Liver (tissue), 9 donors: ENCODE measurements around the gene CTRB1. TPM values are rescaled to one million over a fixed set of nuclear protein-coding genes. Genes with fewer than 3 reads are reported as not detected.

Experiments
- DNase-seq: peaks from one replicate; pipeline ENCODE4 v3.0.0-alpha.2; 2017; ENCODE audit warnings: low spot score
- H3K27ac ChIP-seq, 2 donors: one replicate each; pipeline ENCODE4 v1.7.0; 2013; ENCODE audit warnings: inconsistent platforms in 2 of 2, low read length in 2 of 2, control low read depth in 1 of 2, low read depth in 1 of 2, mild to moderate bottlenecking in 1 of 2
- H3K27me3 ChIP-seq, 4 donors: one replicate each; pipeline versions ENCODE4 v1.6.1 to v1.7.0; 2013; ENCODE audit warnings: low read length in 3 of 4, inconsistent platforms in 1 of 4, mild to moderate bottlenecking in 1 of 4, moderate library complexity in 1 of 4; ENCODE audit not compliant: control insufficient read depth in 4 of 4, insufficient read depth in 4 of 4
- H3K36me3 ChIP-seq, 4 donors: one replicate each; pipeline versions ENCODE4 v1.6.1 to v1.7.0; 2013; ENCODE audit warnings: low read length in 3 of 4, mild to moderate bottlenecking in 3 of 4, low read depth in 1 of 4, moderate library complexity in 1 of 4; ENCODE audit not compliant: control insufficient read depth in 4 of 4, insufficient read depth in 3 of 4
- H3K4me1 ChIP-seq, 4 donors: one replicate each; pipeline versions ENCODE4 v1.6.1 to v1.7.0; 2013; ENCODE audit warnings: low read length in 3 of 4, mild to moderate bottlenecking in 3 of 4, moderate library complexity in 1 of 4; ENCODE audit not compliant: control insufficient read depth in 4 of 4, insufficient read depth in 4 of 4
- H3K4me3 ChIP-seq, 3 donors: one replicate each; pipeline versions ENCODE4 v1.6.1 to v1.7.0; 2013; ENCODE audit warnings: low read length in 3 of 3, control low read depth in 1 of 3, low read depth in 1 of 3, mild to moderate bottlenecking in 1 of 3
- H3K9ac ChIP-seq, 2 donors: one replicate each; pipeline ENCODE4 v1.7.0; 2013; ENCODE audit warnings: low read length in 2 of 2, mild to moderate bottlenecking in 2 of 2, moderate library complexity in 2 of 2, control low read depth in 1 of 2, low read depth in 1 of 2
- H3K9me3 ChIP-seq, 4 donors: one replicate each; pipeline versions ENCODE4 v1.6.1 to v1.7.0; 2013; ENCODE audit warnings: low read length in 3 of 4; ENCODE audit not compliant: control insufficient read depth in 4 of 4
- ATF3 ChIP-seq: IDR thresholded peaks from 2 replicates; pipeline ENCODE4 v1.6.1; 2016; ENCODE audit warnings: antibody characterized with exemption
- CTCF ChIP-seq: fragments of 150-350 bp; IDR thresholded peaks from 2 replicates; pipeline ENCODE4 v1.5.1; 2017; ENCODE audit warnings: improper control_type of control experiment, low read depth, low read length; ENCODE audit not compliant: missing input control
- FOXA2 ChIP-seq: IDR thresholded peaks from 2 replicates; pipeline ENCODE4 v1.6.1; 2016; ENCODE audit warnings: antibody characterized with exemption
- GABPA ChIP-seq, 2 donors: IDR thresholded peaks in 1 of 2; conservative IDR thresholded peaks in 1 of 2; 2 replicates each; pipeline ENCODE4 v1.6.1; 2016; ENCODE audit warnings: antibody characterized with exemption in 2 of 2, mild to moderate bottlenecking in 1 of 2, moderate library complexity in 1 of 2
- HNF4G ChIP-seq: IDR thresholded peaks from 2 replicates; pipeline ENCODE4 v1.6.1; 2016; ENCODE audit warnings: antibody characterized with exemption
- JUND ChIP-seq, 2 donors: IDR thresholded peaks; 2 replicates each; pipeline ENCODE4 v1.6.1; 2016; ENCODE audit warnings: antibody characterized with exemption in 2 of 2
- RAD21 ChIP-seq, 2 donors: IDR thresholded peaks; 2 replicates each; pipeline ENCODE4 v1.6.1; 2016; ENCODE audit warnings: antibody characterized with exemption in 2 of 2, mild to moderate bottlenecking in 2 of 2
- SP1 ChIP-seq: IDR thresholded peaks from 2 replicates; pipeline ENCODE4 v1.6.1; 2018; ENCODE audit warnings: antibody characterized with exemption, mild to moderate bottlenecking
- TAF1 ChIP-seq: conservative IDR thresholded peaks from 2 replicates; pipeline ENCODE4 v1.6.1; 2016; ENCODE audit warnings: antibody characterized with exemption, mild to moderate bottlenecking
- WGBS: extraction: QIAGEN DNeasy Blood & Tissue Kit; methylation state at CpG from one replicate; pipeline ENCODE4 v1.1.7; 2013; 5-methylcytosine and 5-hydroxymethylcytosine counted together
- polyA plus RNA-seq, 2 donors: library from polyadenylated mRNA; stranded (reverse) in 1 of 2; unstranded in 1 of 2; fragments of 200-250 nt in 1 of 2; fragments of >200 nt in 1 of 2; fragmentation: Nextera tagmentation in 1 of 2; extraction: Ambion mirVana in 1 of 2; gene quantifications; one replicate each; pipeline versions ENCODE4 v1.2.1 to v1.2.3, GENCODE V29; 2013 to 2015
- total RNA-seq, 2 donors: library from RNA; depleted of rRNA; stranded (reverse); fragments of >200 nt; gene quantifications; one replicate each; pipeline ENCODE4 v1.2.3, GENCODE V29; 2014
- TF ChIP-seq, protein P1 (sequence below): IDR thresholded peaks from 2 replicates; pipeline ENCODE4 v1.6.1; 2016; ENCODE audit warnings: antibody characterized with exemption, mild to moderate bottlenecking
- donor health status: healthy.
- donor health status: healthy.
- donor health status: healthy.
- donor health status: healthy.
- donor health status: healthy.

Gene CTRB1
- total and polyA plus RNA-seq, 4 donors, result not detected

DNA sequence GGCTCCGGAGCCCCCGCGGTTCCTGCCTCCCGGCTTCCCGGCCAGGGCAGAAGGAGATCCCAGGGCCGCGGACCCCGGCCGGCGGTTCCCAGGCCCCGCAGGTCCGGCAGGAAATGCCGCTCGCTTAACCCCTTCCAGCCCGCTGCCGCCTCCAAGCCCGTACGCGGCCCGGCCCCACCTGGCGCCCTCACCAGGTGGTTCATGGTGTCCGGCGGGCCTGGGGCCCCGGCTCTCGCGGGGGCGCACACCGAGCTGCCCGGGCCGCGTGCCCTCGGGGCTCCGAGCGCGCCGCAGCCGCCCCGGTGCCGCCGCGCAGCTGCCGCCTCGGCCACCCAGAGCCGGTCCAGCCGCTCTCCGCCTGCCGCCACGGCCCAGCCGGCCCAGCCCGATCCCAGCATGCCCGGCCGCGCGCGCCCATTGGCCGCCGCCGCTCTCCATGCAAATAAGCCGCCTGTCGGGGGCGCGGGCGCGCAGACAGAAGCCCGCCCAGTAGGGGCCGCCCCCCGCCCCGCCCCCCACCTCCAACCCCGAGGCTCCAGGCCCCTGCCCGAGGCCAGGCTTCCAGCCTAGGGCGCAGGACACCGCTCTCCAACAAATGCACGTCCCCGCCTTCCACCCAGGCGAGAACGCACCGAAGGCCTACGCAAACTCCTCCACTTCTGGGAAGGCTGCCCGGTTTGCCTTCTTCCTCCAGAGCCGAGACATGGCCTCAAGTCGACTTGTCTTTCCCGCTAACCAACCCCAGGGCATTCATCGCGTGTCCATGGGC is 32.7 kb downstream of the CTRB1 start, which contains the start of gene BCAR1:
Gene BCAR1 (minus strand): TSS at position 345 of the 769 bp plus-strand sequence. CDS start 142 bp downstream, at position 203.
- WGBS, result 2% methylated on average over 84 of the region's 84 CpGs
- no peaks in the 10 kb centered on the region for H3K27me3 ChIP-seq

GRCh38 chr16:75252049-75252864 is 33.5 kb downstream of the CTRB1 start:
- Histone ChIP-seq H3K4me3 (no peak overlapping the region), H3K9ac (no peak overlapping the region), H3K4me1 (peaks cover 23 to 83% (median 46%) of the 10 kb centered on the region in 4 donors), H3K9me3 (no peaks in the 10 kb centered on the region), H3K27ac (peak overlapping the region; percentile 58 to 74), H3K27me3 (no peaks in the 10 kb centered on the region), H3K36me3 (no peaks in the 10 kb centered on the region)
- TF ChIP-seq, protein P1, sequence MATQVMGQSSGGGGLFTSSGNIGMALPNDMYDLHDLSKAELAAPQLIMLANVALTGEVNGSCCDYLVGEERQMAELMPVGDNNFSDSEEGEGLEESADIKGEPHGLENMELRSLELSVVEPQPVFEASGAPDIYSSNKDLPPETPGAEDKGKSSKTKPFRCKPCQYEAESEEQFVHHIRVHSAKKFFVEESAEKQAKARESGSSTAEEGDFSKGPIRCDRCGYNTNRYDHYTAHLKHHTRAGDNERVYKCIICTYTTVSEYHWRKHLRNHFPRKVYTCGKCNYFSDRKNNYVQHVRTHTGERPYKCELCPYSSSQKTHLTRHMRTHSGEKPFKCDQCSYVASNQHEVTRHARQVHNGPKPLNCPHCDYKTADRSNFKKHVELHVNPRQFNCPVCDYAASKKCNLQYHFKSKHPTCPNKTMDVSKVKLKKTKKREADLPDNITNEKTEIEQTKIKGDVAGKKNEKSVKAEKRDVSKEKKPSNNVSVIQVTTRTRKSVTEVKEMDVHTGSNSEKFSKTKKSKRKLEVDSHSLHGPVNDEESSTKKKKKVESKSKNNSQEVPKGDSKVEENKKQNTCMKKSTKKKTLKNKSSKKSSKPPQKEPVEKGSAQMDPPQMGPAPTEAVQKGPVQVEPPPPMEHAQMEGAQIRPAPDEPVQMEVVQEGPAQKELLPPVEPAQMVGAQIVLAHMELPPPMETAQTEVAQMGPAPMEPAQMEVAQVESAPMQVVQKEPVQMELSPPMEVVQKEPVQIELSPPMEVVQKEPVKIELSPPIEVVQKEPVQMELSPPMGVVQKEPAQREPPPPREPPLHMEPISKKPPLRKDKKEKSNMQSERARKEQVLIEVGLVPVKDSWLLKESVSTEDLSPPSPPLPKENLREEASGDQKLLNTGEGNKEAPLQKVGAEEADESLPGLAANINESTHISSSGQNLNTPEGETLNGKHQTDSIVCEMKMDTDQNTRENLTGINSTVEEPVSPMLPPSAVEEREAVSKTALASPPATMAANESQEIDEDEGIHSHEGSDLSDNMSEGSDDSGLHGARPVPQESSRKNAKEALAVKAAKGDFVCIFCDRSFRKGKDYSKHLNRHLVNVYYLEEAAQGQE, result no peak
- TF ChIP-seq GABPA (IDR thresholded peaks at IDR 0.05 in 1 of 2, conservative IDR thresholded peaks at IDR 0.05 in 1 of 2) (no peak), CTCF (no peak), ATF3 (no peak), SP1 (no peak), HNF4G (no peak), TAF1 (no peak)
- WGBS, result 74% methylated on average over 24 of the region's 24 CpGs
- DNase-seq, result no peak

More for the DNA sequence above, 32.7 kb downstream of the CTRB1 start, which contains the start of gene BCAR1:
- peaks cover 21 to 83% (median 46%) of the 10 kb centered on the region in 4 donors for H3K4me1 ChIP-seq
- peak within 1 kb of the TSS; percentile 65 to 88 (median 75) for H3K4me3 ChIP-seq
- no peaks in the 10 kb centered on the region for H3K36me3 ChIP-seq
- H3K9me3 ChIP-seq, result no peaks in the 10 kb centered on the region
- no peak for TF ChIP-seq JUND (IDR thresholded peaks at IDR 0.05)
- TF ChIP-seq FOXA2, result no peak
- TF ChIP-seq RAD21 (IDR thresholded peaks at IDR 0.05), result peak in 1 of 2 donors; percentile 16
- TF ChIP-seq ATF3, result no peak
- no peak for TF ChIP-seq GABPA (IDR thresholded peaks at IDR 0.05 in 1 of 2, conservative IDR thresholded peaks at IDR 0.05 in 1 of 2)
- peak within 1 kb of the TSS; percentile 73 to 79 for H3K9ac ChIP-seq
- DNase-seq, result peak; percentile 81
- peak within 1 kb of the TSS; percentile 86 to 97 for H3K27ac ChIP-seq
